ENCODE data around the gene CSRNP3.
"Not testable (repeated sequence)": the region's sequence is repeated elsewhere in the genome, so short reads cannot be mapped to it uniquely, and the experiment has no call there.

CSRNP3 gene

GRCh38 chr2:165636959-165637358 lies 167.5 kb downstream of the CSRNP3 start:
- no peak for DNase-seq

DNA sequence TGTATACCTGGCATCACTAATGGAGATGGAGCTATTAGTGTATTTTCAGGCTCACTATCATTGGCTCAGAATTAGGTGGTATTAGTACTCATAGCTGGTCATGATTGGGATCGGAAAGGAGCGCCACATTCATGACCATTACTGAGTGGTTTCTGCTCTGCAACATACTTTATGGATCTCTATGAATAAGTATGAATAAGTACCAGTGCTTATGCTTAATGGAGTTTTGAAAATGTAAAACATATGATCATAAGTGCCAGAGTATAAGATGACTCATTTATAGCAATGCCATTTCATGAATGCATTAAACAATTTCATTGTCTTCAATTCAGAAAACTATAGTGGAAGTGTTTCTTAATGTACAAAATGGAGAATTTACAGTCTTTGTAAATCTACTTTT lies 167.9 kb downstream of the CSRNP3 start:
- no peak for DNase-seq

- no peak for DNase-seq
These were observed 170.0 kb downstream of the CSRNP3 start for GRCh38 chr2:165639504-165639903.

DNA sequence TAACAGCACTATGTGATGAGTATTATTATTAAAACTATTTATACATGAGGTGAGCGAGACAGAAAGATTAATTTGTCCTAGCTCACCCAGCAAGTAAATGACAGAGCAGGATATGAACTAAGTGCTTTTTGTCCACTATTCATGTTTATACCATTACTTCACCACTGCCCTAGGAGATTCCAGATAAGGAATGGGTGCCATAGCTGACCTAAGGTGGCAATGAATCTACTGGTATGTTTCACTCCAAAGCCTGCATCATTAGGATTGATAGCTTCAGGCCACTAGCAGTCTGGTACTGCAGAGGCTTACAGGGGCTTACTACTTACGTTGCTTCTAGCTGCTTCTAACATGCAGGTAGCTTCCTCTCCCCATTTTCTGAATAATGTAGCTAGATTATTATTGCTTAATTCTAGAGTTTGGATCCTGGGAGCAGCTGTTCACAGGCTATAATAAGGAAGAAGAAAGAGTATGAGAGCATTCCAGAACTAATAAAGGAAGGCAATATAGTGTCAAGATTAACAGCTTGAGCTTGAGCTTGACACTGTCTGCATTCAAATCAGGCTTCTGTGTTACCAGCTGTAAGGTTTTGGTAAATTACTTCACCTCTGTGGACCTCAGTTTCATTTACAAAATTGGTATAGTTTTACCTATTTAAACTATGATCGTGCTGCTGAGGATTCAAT lies 170.9 kb downstream of the CSRNP3 start:
- DNase-seq, result no peak

DNA sequence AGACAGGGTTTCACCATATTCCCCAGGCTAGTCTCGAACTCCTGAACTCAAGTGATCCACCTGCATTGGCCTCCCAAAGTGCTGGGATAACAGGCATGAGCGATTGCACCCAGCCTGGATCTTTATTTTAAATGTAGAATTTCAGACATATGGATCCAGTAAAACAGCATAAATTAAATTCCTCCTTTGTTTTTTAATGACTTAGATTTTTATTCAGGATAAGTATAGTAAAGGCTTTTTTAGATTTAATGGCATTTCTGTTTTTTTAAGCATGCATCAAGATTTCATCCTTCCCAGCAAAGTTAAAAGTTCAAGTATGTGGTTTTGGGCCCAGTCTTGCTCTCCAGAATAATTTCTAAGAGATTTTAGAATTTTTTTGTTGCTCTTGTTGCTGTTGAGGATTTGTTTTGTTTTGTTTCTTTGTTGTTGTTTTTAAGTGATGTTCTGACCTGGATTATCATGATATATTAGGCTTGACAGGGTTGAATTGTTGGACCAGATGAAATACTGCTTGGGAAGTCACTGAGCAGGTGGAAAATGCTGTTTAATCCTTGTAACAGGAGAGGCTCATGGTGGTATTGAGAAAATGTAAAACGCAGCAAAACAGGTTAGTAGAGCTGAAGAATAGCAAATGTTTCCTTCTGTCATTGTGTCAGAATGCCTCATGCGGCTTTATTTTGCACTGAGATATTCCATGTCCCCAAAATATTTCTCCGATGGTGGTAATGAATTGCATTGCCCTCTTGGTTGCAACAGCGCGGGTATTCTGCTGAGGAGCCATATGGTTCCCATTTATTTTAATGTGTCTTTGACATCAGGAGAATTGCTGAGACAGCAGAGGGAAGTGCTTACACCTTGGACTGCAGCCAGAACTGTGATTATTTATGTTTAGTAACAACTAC lies 176.7 kb downstream of the CSRNP3 start:
- DNase-seq, result no peak

DNA sequence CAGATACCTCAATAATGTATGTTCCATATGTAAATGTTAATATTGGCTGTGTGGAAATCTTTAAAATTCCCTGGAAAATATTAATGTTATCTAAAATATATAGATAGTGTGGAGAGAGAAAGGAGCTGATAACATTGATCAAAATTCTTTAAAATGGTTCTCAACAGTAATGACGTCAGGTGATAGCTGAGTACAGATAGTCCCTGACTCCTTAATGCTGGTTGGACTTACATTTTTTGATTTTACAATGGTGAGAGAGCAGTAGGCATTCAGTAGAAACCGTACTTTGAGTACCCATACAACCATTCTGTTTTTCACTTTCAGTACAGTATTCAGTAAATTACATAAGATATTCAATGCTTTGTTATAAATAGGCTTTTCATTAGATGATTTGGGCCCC lies 177.9 kb downstream of the CSRNP3 start:
- DNase-seq, result no peak

DNA sequence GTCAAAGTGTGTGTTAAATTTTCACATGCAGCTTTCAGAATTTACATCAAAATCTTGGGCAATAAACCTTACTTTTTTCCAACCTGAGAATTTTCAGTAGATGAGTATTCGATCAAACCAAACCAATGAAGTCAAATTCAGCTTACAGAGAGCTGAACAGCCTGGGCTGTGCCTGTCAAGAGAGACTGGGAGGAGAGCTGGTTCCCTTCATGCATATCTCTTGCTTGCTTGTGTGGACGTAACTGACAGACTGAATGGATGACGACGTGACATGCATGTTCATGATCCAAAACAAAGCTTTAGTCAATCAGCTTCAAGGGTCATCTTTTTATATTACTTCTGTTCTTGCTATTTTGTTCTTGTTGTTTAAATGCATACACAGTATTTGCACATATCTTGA lies 179.3 kb downstream of the CSRNP3 start:
- no peak for DNase-seq

GRCh38 chr2:165651233-165651632 lies 181.7 kb downstream of the CSRNP3 start:
- no peak for DNase-seq

- DNase-seq, result no peak
These were observed 186.2 kb downstream of the CSRNP3 start for GRCh38 chr2:165655661-165656060.

GRCh38 chr2:165660361-165660760 lies 190.9 kb downstream of the CSRNP3 start:
- no peak for DNase-seq

GRCh38 chr2:165662720-165663119 lies 193.2 kb downstream of the CSRNP3 start:
- DNase-seq, result no peak

- DNase-seq, result no peak
These were observed 196.1 kb downstream of the CSRNP3 start for GRCh38 chr2:165665614-165666013.

GRCh38 chr2:165666073-165666472 lies 196.6 kb downstream of the CSRNP3 start:
- DNase-seq, result not testable (repeated sequence)

- no peak for DNase-seq
These were observed 197.1 kb downstream of the CSRNP3 start for GRCh38 chr2:165666605-165667004.

DNA sequence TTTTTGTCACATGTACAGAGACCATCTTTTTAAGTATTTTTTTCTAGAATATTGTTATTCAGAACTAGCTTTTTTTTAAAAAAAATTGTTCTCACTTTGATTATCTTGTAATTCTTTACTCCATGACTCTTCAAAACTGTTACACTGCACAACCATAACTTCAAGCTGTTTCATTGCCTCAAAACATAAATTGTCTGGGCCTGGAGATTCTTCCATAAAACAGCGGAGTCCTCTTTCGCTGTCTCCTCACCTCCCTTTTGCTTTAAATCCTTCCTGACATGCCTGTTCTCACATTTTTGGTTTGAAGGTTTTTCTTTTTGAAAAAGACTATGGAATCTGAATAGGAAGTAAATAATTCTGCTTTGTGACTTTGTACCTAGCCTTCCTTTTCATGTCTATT lies 197.9 kb downstream of the CSRNP3 start:
- no peak for DNase-seq

DNA sequence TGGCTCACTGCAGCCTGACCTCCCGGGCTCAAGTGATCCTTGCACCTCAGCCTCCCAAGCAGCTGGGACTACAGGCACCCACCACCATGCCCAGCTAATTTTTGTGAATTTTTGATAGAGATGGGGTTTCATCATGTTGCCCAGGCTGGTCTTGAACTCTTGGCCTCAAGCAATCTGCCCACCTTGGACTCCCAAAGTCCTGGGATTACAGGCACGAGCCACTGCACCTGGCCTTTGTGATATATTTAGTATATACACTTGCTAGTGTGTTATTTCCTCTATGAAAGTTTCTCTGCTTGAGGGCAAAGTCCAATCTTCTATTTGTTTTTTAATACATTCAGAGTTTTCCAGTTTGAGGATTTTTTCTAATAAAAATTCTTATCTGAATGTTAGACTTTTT lies 205.3 kb downstream of the CSRNP3 start:
- no peak for DNase-seq

GRCh38 chr2:165675551-165675968 lies 206.1 kb downstream of the CSRNP3 start:
- DNase-seq, result no peak

DNA sequence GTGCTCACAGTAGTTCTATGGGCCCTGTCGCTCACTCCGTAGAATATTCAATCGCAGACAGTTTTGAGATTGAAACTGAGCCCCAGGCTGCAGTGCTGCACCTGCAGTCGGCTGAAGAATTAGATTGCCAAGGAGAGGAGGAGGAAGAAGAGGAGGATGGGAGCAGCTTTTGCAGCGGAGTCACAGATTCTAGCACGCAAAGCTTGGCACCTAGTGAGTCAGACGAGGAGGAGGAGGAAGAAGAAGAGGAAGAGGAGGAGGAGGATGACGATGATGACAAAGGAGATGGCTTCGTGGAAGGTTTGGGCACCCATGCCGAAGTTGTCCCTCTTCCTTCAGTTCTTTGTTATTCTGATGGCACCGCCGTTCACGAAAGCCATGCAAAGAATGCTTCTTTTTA lies 209.4 kb downstream of the CSRNP3 start:
- DNase-seq, result no peak

GRCh38 chr2:165679621-165680020 lies 210.1 kb downstream of the CSRNP3 start:
- DNase-seq, result no peak

DNA sequence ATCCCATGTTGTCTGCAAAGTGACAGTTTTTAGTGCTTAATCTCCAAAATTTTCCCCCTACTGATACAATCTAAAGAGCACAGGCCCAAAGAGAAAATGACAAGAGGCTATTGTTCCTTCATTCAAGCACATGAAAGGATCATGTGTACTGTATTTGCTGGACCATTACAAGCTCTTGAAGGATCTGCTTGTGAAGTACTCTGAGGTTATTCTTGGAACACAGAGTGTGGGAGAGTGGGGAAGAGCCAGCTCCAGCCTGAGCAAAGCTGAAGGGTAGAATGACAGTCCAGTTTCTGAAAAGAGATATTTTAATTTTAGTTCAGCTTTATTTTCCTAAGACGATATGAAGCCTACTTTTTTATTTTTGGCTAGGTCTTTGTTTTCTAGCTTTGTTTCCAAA lies 212.3 kb downstream of the CSRNP3 start:
- DNase-seq, result no peak

DNA sequence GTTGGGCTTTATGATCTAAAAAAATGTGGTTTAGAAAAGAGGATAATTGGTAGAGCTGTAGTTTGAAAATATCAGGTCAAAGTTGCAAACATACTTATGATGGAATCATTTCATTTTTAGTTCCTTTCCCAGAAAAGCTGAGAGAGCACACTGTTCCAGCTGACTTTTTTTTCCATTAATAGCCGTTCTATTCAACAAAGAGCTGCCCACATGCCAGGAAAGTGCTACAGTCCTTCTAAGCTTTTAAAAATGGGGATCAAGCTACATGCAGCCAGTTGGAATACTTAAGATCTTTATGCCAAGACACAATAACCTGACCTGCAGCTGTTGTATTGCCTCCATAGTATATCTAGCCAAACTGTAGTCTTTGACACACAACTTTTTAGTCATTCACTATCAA lies 213.0 kb downstream of the CSRNP3 start:
- no peak for DNase-seq

DNA sequence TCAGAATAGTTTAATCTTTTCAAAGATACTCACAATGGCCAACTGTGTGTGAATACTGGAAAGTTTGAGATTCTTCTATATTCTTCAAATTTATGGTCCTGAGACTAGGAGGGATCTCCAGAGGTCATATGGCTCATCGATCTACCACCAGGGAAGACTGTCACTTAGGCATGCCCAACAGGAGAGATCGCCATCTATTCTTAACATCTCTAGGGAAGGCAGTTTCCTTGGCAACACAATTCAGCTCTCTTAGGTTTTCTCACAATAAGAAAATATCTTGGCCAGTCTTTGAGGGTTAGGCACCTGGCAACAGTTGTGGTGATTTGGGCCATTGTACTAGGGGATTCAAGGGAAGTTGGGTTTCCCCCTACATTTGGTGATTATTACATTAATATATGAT lies 217.3 kb downstream of the CSRNP3 start:
- DNase-seq, result no peak

DNA sequence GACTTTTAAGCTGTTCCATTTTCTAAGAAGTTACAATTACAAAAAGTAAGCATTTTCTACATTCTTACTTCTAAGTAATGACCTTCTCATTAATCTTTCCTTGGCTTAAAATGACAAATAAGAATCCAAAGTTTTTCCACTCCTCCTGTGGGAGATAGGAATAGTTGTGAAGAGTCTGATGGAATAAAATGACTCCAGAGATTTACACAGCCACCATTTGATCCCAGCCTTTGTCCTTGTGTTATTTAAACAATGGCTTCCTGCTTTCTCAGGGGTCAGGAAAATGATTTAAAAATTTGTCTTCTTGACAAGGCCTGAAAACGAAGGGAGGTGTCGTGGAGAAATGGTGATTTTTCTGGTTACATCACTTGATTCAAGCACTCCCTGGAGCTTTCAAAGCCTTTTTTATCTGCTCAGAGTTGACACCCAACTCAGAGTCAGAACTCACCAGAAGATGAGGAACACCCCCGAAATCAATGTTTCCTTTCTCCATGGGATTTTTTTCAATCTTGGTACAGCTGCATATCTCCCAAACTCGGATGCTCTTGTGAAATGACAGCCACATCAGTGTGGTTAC lies 218.0 kb downstream of the CSRNP3 start:
- DNase-seq, result no peak

GRCh38 chr2:165691615-165692014 lies 222.1 kb downstream of the CSRNP3 start:
- no peak for DNase-seq

Data from stimulated activated CD8-positive, alpha-beta memory T cell treated with anti-CD3 and anti-CD28 coated beads, Interleukin-4, amount 100 ng/mL, for 48 hours (primary cell).